Natural killer cell (primary cell): ENCODE measurements around the gene PLXNA2. TPM values are rescaled to one million over a fixed set of nuclear protein-coding genes. Genes with fewer than 3 reads are reported as not detected.

Experiments used
- ATAC-seq, 3 donors: fragments of 150-1000 bp in 2 of 3; fragments of 200-7000 bp in 1 of 3; cut with Tn5 transposase; 1 replicate in 1 of 3; 2 replicates in 2 of 3; pipeline ENCODE4 v1.10.0; 2021; ENCODE audit warnings: mild to moderate bottlenecking in 2 of 3, moderate library complexity in 2 of 3
- DNase-seq, 2 donors: peaks; one replicate each; pipeline versions ENCODE4 v3.0.0 to v3.0.0-alpha.2; 2013 to 2021; ENCODE audit warnings: mixed read lengths in 1 of 2
- H3K27ac ChIP-seq: one replicate; pipeline ENCODE4 v1.5.1; 2013; ENCODE audit warnings: mild to moderate bottlenecking, low read length
- H3K27me3 ChIP-seq: one replicate; pipeline ENCODE4 v1.6.1; 2013; ENCODE audit warnings: low read length; ENCODE audit not compliant: control insufficient read depth, insufficient read depth
- H3K36me3 ChIP-seq: one replicate; pipeline ENCODE4 v1.6.1; 2013; ENCODE audit warnings: low read length; ENCODE audit not compliant: control insufficient read depth, insufficient read depth
- H3K4me1 ChIP-seq: one replicate; pipeline ENCODE4 v1.6.1; 2013; ENCODE audit warnings: low read length; ENCODE audit not compliant: control insufficient read depth, insufficient read depth
- H3K4me3 ChIP-seq: one replicate; pipeline ENCODE4 v1.5.1; 2013; ENCODE audit warnings: low read length
- H3K9me3 ChIP-seq: one replicate; pipeline ENCODE4 v1.6.1; 2013; ENCODE audit warnings: low read length; ENCODE audit not compliant: control insufficient read depth, insufficient read depth
- H3K27ac Mint-ChIP-seq, 2 donors: one replicate each; pipeline ENCODE4 v1.8.0; 2022; ENCODE audit warnings: mild to moderate bottlenecking in 2 of 2, mixed read lengths in 2 of 2, moderate library complexity in 1 of 2
- H3K27me3 Mint-ChIP-seq, 2 donors: one replicate each; pipeline ENCODE4 v1.8.0; 2022; ENCODE audit warnings: low read depth in 2 of 2, mixed read lengths in 2 of 2
- H3K36me3 Mint-ChIP-seq: one replicate; pipeline ENCODE4 v1.8.0; 2022; ENCODE audit warnings: mixed read lengths
- H3K4me1 Mint-ChIP-seq, 2 donors: one replicate each; pipeline ENCODE4 v1.8.0; 2022; ENCODE audit warnings: mixed read lengths in 2 of 2
- H3K4me3 Mint-ChIP-seq: one replicate; pipeline ENCODE4 v1.8.0; 2022; ENCODE audit warnings: mild to moderate bottlenecking, moderate library complexity, mixed read lengths
- H3K9me3 Mint-ChIP-seq, 2 donors: one replicate each; pipeline ENCODE4 v1.8.0; 2022; ENCODE audit warnings: mixed read lengths in 2 of 2
- WGBS: methylation state at CpG from one replicate; pipeline ENCODE4 v1.1.7; 2013; ENCODE audit warnings: missing lambda C conversion rate; ENCODE audit not compliant: insufficient coverage; 5-methylcytosine and 5-hydroxymethylcytosine counted together
- intact Hi-C: fragments of 100-400 bp; cut with micrococcal nuclease; formaldehyde crosslinking; loops from one replicate; pipeline ENCODE4 v1.14.2; 2022
- total RNA-seq, 4 donors: library from RNA; stranded (reverse); fragments of 120-200 nt in 1 of 4; gene quantifications; one replicate each; pipeline versions ENCODE4 v1.2.3 to v1.2.4, GENCODE V29; 2013 to 2022
- TF ChIP-seq, protein P1 (sequence below): fragments of 200-600 bp; IDR thresholded peaks from one replicate; pipeline ENCODE4 v1.8.0; 2022; ENCODE audit warnings: antibody characterized with exemption

The PLXNA2 gene
- total RNA-seq, 3 donors from 2014 or later (not counting 1 experiment from before 2014, with no cell fraction given), result 2.8 to 8.4 (median 2.8) TPM

DNA sequence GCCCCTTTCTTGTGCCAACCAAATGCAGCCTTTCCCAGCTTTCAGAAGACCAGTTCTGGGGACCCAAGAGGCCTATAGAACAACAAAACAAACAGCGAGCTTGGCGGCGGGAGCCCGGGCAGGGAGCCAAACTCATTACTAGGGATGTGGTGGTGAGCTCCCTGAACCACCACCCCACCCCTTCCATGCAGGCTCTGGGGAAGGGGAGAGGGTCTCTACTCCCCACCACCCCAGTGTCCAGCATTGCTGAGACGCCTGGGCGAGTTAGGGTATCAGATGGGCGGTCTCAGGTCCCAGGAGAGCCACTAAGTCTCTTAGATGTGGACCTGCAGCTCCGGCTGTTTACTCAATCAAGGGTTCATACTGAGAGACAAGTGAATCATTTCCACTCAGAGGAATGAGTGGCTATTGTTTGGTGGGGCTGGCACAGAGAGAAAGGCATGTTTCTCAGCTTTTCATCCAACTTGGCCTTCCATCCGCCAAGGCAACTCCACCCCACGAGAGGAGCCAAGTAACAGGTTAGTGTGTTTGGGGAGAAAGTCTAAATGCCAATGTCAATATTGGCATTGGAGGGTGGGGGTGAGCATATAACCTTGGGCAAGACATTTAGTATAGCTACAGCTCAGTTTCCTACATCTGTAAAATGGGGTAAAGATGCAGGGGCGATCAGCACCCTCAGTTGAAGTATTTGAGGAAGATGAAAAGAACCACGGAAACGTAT is 40.9 kb downstream of the PLXNA2 start:
- intact Hi-C loops, result no loop called here
- H3K36me3 Mint-ChIP-seq, result no peaks in the 10 kb centered on the region
- H3K4me1 Mint-ChIP-seq, result no peaks in the 10 kb centered on the region
- no peaks in the 10 kb centered on the region for H3K36me3 ChIP-seq
- no peak overlapping the region for H3K27ac Mint-ChIP-seq
- H3K4me1 ChIP-seq, result no peaks in the 10 kb centered on the region
- WGBS, result 88% methylated on average over 9 of the region's 13 CpGs
- no peaks in the 10 kb centered on the region for H3K9me3 Mint-ChIP-seq
- H3K27ac ChIP-seq, result no peak overlapping the region
- H3K9me3 ChIP-seq, result no peaks in the 10 kb centered on the region
- DNase-seq (no peak), ATAC-seq (no peak)
- H3K4me3 ChIP-seq, result no peak overlapping the region
- H3K27me3 Mint-ChIP-seq, result no peaks in the 10 kb centered on the region
- no peak overlapping the region for H3K4me3 Mint-ChIP-seq
- no peaks in the 10 kb centered on the region for H3K27me3 ChIP-seq
- TF ChIP-seq, protein P1, sequence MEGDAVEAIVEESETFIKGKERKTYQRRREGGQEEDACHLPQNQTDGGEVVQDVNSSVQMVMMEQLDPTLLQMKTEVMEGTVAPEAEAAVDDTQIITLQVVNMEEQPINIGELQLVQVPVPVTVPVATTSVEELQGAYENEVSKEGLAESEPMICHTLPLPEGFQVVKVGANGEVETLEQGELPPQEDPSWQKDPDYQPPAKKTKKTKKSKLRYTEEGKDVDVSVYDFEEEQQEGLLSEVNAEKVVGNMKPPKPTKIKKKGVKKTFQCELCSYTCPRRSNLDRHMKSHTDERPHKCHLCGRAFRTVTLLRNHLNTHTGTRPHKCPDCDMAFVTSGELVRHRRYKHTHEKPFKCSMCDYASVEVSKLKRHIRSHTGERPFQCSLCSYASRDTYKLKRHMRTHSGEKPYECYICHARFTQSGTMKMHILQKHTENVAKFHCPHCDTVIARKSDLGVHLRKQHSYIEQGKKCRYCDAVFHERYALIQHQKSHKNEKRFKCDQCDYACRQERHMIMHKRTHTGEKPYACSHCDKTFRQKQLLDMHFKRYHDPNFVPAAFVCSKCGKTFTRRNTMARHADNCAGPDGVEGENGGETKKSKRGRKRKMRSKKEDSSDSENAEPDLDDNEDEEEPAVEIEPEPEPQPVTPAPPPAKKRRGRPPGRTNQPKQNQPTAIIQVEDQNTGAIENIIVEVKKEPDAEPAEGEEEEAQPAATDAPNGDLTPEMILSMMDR, result no peak

DNA sequence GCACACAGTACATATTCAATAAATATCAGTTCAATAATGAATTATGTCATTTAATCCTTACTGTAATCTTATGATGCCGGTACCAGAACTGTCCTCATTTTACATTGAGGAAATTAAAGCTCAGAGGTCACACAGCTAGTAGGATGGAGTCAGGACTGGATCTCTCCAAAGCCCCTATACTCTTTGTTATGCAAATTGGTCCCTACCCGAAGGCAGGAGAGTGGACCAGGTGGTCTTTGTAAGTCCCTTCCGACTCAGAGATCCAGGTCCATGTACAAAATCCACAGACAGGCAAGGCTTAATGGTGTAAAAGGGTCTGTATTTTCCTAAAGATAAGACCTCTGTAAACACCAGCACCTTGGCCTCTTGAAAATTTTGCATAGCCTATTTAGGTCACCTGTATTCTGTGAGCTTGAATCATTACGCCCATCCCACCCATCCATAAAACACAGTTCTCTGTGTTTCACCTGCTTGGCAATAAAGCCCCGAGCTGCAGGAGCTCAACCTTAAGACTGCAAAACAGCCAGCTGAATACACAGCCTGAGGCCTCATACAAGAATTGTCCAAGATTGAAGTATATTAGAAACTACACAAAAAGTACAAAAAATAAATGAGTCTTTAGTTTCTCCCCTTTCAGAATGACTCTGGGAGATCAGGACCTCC is 41.7 kb downstream of the PLXNA2 start:
- Histone ChIP-seq H3K36me3 (no peaks in the 10 kb centered on the region), H3K4me3 (no peak overlapping the region), H3K27ac (no peak overlapping the region), H3K9me3 (no peaks in the 10 kb centered on the region), H3K4me1 (no peaks in the 10 kb centered on the region), H3K27me3 (no peaks in the 10 kb centered on the region)
- Mint-ChIP-seq H3K9me3 (no peaks in the 10 kb centered on the region), H3K4me1 (no peaks in the 10 kb centered on the region), H3K4me3 (no peak overlapping the region), H3K27me3 (no peaks in the 10 kb centered on the region), H3K27ac (no peak overlapping the region), H3K36me3 (no peaks in the 10 kb centered on the region)
- DNase-seq (no peak), ATAC-seq (no peak)
- TF ChIP-seq, protein P1, result no peak
- intact Hi-C loops, result no loop called here
- 90% methylated on average over 5 of the region's 5 CpGs for WGBS

DNA sequence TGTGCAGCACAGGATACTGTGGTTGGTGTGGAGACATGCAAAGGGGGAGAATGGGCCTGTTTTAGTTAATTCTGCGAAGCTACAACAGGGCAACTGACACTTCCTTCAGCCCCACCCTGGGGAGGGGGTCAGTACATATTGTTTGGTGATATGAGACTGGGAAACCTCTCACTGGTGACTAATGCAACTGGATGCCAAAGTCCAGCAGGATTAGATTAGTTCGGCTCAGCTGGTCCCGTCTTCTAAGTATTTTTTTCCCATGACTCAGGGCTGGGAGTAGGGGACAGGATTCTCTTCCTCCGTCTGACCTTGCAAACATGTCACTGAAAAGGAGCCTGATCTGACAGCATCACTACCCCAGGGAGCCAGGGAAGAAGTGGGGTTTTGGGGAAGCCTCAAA is 43.0 kb downstream of the PLXNA2 start:
- no peaks in the 10 kb centered on the region for H3K9me3 ChIP-seq
- H3K4me1 ChIP-seq, result no peaks in the 10 kb centered on the region
- 83% methylated on average over 4 of the region's 4 CpGs for WGBS
- Mint-ChIP-seq H3K4me1 (no peaks in the 10 kb centered on the region), H3K9me3 (no peaks in the 10 kb centered on the region), H3K4me3 (no peak overlapping the region), H3K27me3 (no peaks in the 10 kb centered on the region), H3K27ac (no peak overlapping the region), H3K36me3 (no peaks in the 10 kb centered on the region)
- H3K27me3 ChIP-seq, result no peaks in the 10 kb centered on the region
- no peak overlapping the region for H3K27ac ChIP-seq
- ATAC-seq, result no peak
- intact Hi-C loops, result no loop called here
- DNase-seq, result no peak
- no peaks in the 10 kb centered on the region for H3K36me3 ChIP-seq
- TF ChIP-seq, protein P1, result no peak
- H3K4me3 ChIP-seq, result no peak overlapping the region
